Measurements from ENCODE around the gene PAX5.

DNA sequence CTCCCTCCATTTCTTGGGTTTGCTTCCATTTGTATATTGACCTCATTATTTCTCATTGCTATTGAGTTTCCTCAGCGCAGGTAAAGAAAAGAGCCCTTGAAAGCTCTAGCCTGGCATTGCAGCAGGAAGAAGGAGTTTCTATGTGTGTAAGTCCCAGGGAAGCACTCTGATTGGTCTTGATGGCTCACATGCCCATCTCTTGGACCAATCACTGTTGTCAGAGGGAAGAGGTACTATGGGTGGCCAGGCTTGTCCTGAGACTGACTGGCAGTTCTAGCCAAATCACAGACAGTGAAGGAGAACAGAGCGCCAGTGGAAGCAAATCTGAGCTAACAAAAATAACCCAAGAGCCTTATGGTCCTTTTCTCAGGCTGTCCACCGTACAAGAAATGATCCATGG, 219.0 kb downstream of the PAX5 start:
- no peak for TF ChIP-seq CTCF (IDR thresholded peaks at IDR 0.05; ENCODE audit: borderline replicate concordance, extremely low read depth, low read length, poor library complexity, severe bottlenecking)
- no peak for TF ChIP-seq EZH2 (IDR thresholded peaks at IDR 0.05; ENCODE audit: borderline replicate concordance, low read depth, low read length, severe bottlenecking)
